Stimulated activated CD4-positive, alpha-beta T cell treated with anti-CD3 and anti-CD28 coated beads, Interleukin-12 subunit alpha, Interleukin-12 subunit beta, amount 100 ng/mL, for 48 hours (primary cell): Measurements from ENCODE around the gene ZGLP1.
"Not testable (repeated sequence)": the region's sequence is repeated elsewhere in the genome, so short reads cannot be mapped to it uniquely, and the experiment has no call there.

Experiments used
- DNase-seq, 3 donors: peaks; one replicate each; pipeline ENCODE4 v3.0.0-alpha.2; 2020; ENCODE audit warnings: low read depth in 2 of 3, low spot score in 1 of 3

Gene ZGLP1

GRCh38 chr19:10282043-10282442 is 27.6 kb downstream of the ZGLP1 start:
- DNase-seq: not testable (repeated sequence)

DNA sequence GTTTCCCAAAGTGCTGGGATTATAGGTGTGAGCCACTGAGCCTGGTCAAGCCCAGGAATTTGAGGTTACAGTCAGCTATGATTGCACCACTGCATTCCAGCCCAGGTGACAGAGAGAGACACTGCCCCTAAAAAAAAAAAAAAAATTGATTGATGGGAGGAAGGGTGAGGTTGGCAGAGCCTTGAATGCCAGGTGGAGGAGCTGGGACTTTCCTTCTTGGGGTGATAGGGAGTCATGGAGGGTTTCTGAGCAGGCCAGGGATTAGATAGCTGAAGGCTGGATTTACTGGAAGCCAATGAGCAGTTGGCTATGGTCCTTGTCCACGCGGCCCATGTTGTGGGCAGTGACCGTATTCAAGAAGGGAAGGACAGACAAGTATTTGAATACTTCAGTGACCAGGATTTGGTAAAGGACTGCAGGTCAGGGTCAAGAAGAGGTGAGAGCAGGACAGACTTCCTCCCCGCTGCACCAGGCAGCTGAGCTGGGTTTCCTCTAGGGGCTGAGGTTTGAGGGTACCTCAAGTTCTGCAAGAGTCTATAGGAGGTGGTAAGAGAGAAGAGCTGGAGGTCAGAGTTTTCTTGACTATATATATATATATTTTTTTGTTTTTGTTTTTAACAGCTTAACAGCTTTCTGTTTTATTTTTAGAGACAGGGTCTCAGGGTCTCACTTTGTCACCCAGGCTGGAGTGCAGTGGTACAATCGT is 29.7 kb downstream of the ZGLP1 start:
- DNase-seq: no peak

DNA sequence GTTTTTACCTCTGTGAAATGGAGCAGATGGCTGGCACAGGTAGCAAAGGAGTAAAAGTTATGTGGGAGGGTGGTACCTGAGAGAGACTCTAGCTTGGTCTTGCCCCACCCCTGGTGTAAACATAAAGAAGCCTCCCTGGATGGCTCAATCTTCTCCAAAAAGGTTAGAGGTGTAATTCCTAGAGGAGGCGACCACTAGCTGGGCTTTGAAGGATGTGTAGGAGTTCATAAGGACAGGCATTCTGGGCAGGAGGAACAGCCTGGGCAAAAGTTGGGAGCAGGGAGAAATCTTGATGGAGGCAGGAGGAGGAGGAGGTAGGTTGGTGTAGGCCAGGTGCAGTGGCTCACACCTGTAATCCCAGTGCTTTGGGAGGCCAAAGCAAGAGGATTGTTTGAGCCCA is 30.7 kb downstream of the ZGLP1 start:
- no peak for DNase-seq

DNA sequence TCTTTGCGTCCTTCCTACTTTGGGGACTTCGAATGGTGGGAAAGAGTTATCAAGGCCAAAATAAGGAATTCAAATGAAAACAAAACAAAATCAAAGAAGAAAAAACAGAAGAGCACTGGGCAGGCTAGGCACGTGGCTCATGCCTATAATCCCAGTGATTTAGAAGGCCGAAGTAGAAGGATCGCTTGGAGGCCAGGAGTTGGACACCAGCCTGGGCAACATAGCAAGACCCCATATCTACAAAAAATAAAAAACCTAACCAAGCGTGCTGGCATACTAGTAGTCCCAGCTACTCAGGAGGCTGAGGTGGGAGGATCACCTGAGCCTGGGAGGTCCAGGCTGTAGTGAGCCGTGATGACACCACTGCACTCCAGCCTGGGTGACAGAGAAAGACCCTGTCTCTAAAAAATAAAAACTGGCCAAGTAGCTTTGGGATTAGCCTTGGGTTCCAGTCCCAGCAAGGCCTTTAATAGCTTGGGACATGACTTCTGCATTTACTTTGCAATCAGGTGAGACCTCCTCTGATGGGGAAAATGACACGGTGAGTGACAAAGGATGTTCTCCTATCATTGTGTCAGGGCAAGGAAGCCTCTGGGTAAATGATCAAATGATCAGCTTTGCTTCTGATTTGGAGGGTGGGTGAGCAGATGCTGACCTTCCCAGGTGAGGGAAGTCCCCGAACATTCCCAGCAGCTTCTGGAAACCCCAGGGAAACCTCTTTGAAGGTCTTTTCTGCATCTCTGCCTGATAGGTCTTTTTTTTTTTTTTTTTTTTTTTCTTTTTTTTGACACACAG is 31.6 kb downstream of the ZGLP1 start:
- no peak for DNase-seq

DNA sequence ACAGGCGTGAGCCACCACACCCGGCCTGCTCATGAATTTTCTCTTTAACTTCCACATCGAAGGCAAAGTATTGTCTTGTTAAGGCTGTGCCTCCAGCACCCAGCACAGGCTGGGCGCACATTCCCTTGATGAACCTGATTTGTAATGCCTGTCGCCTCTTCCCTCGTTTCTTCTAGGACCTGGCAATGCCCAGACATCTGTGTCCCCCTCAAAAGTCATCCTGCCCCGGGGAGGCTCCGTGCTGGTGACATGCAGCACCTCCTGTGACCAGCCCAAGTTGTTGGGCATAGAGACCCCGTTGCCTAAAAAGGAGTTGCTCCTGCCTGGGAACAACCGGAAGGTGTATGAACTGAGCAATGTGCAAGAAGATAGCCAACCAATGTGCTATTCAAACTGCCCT is 35.0 kb downstream of the ZGLP1 start:
- DNase-seq: no peak

- no peak for DNase-seq
Measured at GRCh38 chr19:10271543-10272086, 38.0 kb downstream of the ZGLP1 start.

- DNase-seq: peak; percentile 60 to 75 (median 74)
Measured at GRCh38 chr19:10270616-10271394, 38.8 kb downstream of the ZGLP1 start, which contains the start of gene ICAM1. ICAM1 (plus strand) TSS chr19:10271120; CDS start chr19:10271160, 40 bp downstream.

DNA sequence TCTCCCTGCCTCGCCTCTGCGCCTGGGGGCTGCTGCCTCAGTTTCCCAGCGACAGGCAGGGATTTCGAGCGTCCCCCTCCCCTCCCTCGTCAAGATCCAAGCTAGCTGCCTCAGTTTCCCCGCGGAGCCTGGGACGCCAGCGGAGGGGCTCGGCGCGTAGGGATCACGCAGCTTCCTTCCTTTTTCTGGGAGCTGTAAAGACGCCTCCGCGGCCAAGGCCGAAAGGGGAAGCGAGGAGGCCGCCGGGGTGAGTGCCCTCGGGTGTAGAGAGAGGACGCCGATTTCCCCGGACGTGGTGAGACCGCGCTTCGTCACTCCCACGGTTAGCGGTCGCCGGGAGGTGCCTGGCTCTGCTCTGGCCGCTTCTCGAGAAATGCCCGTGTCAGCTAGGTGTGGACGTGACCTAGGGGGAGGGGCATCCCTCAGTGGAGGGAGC is 39.4 kb downstream of the ZGLP1 start:
- peak; percentile 65 to 75 (median 68) for DNase-seq

GRCh38 chr19:10269333-10270179 is 40.1 kb downstream of the ZGLP1 start:
- peak; percentile 81 to 91 (median 84) for DNase-seq

DNA sequence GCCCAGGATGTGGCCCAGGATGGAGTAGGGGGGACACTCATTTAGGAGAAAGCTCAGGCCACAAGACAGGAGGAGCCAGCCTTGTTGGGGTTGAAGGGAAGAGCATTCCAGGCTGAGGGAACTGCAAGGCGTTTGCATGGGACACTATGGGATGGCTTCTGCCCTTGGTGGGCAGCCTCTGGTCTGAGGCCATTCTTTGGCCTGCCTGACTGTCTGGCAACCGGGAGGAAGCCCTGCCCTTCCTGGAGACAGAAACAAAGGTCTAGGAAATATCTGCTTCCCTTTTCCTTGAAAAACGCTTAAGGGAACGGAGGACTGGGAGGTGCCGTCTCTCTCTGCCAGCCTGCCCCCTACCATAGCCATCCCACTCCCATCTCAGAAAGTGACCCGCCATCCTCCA is 41.5 kb downstream of the ZGLP1 start:
- DNase-seq: no peak

DNA sequence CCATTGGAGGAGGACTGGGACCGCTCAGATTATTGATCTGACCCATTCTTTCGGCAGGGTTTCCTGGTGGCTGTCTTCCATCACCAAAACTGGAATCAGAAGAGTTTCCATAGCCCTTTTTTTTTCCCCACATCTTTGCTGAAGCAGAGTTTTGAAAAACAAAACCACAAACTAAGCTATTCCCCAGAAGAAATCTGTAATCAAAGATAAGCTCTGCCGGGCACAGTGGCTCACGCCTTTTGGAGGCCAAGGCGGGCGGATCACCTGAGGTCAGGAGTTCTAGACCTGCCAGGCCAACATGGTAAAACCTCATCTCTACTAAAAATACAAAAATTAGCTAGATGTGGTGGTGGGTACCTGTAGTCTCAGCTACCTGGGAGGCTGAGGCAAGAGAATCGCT is 42.9 kb downstream of the ZGLP1 start:
- no peak for DNase-seq

GRCh38 chr19:10262771-10263170 is 46.8 kb downstream of the ZGLP1 start:
- no peak for DNase-seq

GRCh38 chr19:10260141-10260584 is 49.5 kb downstream of the ZGLP1 start:
- peak; percentile 57 to 71 (median 65) for DNase-seq

- DNase-seq: peak; percentile 93 to 96 (median 94)
Measured at GRCh38 chr19:10259162-10259905, 50.3 kb downstream of the ZGLP1 start.

GRCh38 chr19:10258080-10258710 is 51.4 kb downstream of the ZGLP1 start:
- no peak for DNase-seq

DNA sequence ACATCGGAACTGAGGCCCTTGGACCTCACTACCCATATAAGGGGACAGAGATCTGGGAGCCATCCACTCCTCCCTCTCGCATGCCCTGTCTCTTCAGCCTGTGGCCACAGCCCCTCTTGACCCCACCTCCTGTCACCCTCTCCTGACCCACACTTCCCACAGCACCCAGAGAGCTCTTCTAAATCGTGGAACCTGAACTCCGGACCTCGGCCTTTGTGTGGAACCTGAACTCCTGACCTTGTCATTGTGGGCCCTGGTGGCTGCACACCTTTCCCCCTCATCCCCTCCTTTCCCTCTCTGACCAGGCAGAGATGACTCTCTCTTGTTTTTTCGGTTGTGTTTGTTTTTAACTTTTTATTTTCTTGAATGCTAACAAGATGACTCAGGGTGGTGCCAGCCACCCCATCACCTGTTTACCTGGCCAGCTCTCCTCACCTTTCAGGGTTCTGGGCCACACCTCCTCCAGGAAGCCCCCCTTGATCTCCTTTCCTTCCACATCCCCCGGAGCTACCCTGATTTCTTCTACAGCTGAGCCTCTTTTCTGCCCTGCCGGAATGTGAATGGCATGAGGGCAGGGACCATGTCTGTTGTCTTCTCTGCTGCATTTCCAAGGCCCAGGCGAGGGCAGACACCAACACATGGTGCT is 52.5 kb downstream of the ZGLP1 start:
- no peak for DNase-seq

DNA sequence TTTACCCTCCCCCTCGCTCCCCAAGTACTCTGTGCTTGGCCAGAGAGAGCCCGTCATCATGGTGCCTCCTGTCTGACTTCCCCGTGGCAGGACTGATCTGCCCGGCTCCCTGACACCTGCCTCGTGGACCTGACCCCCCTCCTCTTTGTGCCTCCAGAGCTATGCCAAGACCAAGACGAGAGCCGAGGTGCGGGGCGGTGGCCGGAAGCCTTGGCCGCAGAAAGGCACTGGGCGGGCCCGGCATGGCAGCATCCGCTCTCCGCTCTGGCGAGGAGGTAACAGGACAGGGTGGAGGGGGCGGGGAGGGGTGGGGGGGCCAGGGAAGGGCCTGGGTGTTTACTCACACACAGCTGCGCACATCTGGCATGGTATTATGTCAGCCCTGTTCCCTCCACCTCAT is 53.1 kb downstream of the ZGLP1 start:
- DNase-seq: no peak

GRCh38 chr19:10255358-10255757 is 54.3 kb downstream of the ZGLP1 start:
- no peak for DNase-seq
